ENCODE measurements around the gene IGF1R.

IGF1R gene

GRCh38 chr15:98803228-98804056 is 155.1 kb downstream of the IGF1R start:
- no peak for TF ChIP-seq CTCF (IDR thresholded peaks at IDR 0.05; ENCODE audit: low read depth, low read length, missing control alignments)
- no peak for DNase-seq (ENCODE audit: low read depth)
- no peak overlapping the region for H3K4me3 ChIP-seq (ENCODE audit: low read depth, low read length)

GRCh38 chr15:98804057-98804380 is 155.7 kb downstream of the IGF1R start:
- DNase-seq (ENCODE audit: low read depth) = no peak
- no peak for TF ChIP-seq CTCF (IDR thresholded peaks at IDR 0.05; ENCODE audit: low read depth, low read length, missing control alignments)
- no peak overlapping the region for H3K4me3 ChIP-seq (ENCODE audit: low read depth, low read length)

GRCh38 chr15:98805434-98806274 is 157.3 kb downstream of the IGF1R start:
- H3K4me3 ChIP-seq (ENCODE audit: low read depth, low read length) = no peak overlapping the region
- peak; percentile 17 for TF ChIP-seq CTCF (IDR thresholded peaks at IDR 0.05; ENCODE audit: low read depth, low read length, missing control alignments)
- no peak for DNase-seq (ENCODE audit: low read depth)

- no peak for TF ChIP-seq CTCF (IDR thresholded peaks at IDR 0.05; ENCODE audit: low read depth, low read length, missing control alignments)
- H3K4me3 ChIP-seq (ENCODE audit: low read depth, low read length) = no peak overlapping the region
- no peak for DNase-seq (ENCODE audit: low read depth)
Measured at GRCh38 chr15:98806275-98806895, 158.0 kb downstream of the IGF1R start.

GRCh38 chr15:98807262-98807661 is 158.9 kb downstream of the IGF1R start:
- DNase-seq (ENCODE audit: low read depth) = no peak
- no peak for TF ChIP-seq CTCF (IDR thresholded peaks at IDR 0.05; ENCODE audit: low read depth, low read length, missing control alignments)
- H3K4me3 ChIP-seq (ENCODE audit: low read depth, low read length) = no peak overlapping the region

GRCh38 chr15:98809273-98809672 is 160.9 kb downstream of the IGF1R start:
- H3K4me3 ChIP-seq (ENCODE audit: low read depth, low read length) = no peak overlapping the region
- TF ChIP-seq CTCF (IDR thresholded peaks at IDR 0.05; ENCODE audit: low read depth, low read length, missing control alignments) = no peak

More at GRCh38 chr15:98809273-98809672, 160.9 kb downstream of the IGF1R start:
- no peak for DNase-seq (ENCODE audit: low read depth)

Data from GM12864 (cell line).